Panc1 (cell line): ENCODE results near the gene SMAD3. TPM values are rescaled to one million over a fixed set of nuclear protein-coding genes. Genes with fewer than 3 reads are reported as not detected.

Experiments
- ATAC-seq: fragments of 200-7000 bp; cut with Tn5 transposase; 2 replicates; pipeline ENCODE4 v1.9.1; 2020; ENCODE audit warnings: mild to moderate bottlenecking, moderate library complexity
- BruUV-seq: library from RNA; stranded (reverse); fragments of 400-500 nt; replicated peaks from 2 replicates; lab custom pipeline; 2021; lab: Mats Ljungman, UMichigan
- CTCF ChIA-PET: fragments of 300-600 bp; sonication (Branson Sonifier 250); formaldehyde crosslinking; loops from one replicate; lab custom pipeline; 2022; ENCODE audit warnings: antibody characterized with exemption; lab: Charles Lee
- POLR2A ChIA-PET: fragments of 300-600 bp; sonication (Branson Sonifier 250); formaldehyde crosslinking; loops from one replicate; lab custom pipeline; 2022; ENCODE audit warnings: antibody characterized with exemption; lab: Charles Lee
- DNase-seq: peaks from one replicate; pipeline ENCODE4 v3.0.0-alpha.2; 2010; ENCODE audit warnings: low read depth, low spot score
- H3K27ac ChIP-seq: 2 replicates; pipeline ENCODE4 v1.5.1; 2011; ENCODE audit warnings: mild to moderate bottlenecking, low read length, inconsistent platforms
- H3K27me3 ChIP-seq: fragments of 200-500 bp; sonication (Bioruptor generic); 2 replicates; pipeline ENCODE4 v1.6.0; 2014; ENCODE audit warnings: low read length, inconsistent platforms; ENCODE audit not compliant: control insufficient read depth, insufficient read depth
- H3K36me3 ChIP-seq: fragments of 200-500 bp; sonication (Bioruptor generic); 2 replicates; pipeline ENCODE4 v1.5.1; 2014; ENCODE audit warnings: inconsistent platforms, mild to moderate bottlenecking, low read length, moderate library complexity; ENCODE audit not compliant: control insufficient read depth, insufficient read depth
- H3K4me1 ChIP-seq: 2 replicates; pipeline ENCODE4 v1.5.1; 2011; ENCODE audit warnings: inconsistent platforms, mild to moderate bottlenecking, low read length, moderate library complexity; ENCODE audit not compliant: control insufficient read depth, insufficient read depth
- H3K4me3 ChIP-seq, 2 experiments: 2 replicates each; pipeline ENCODE4 v1.5.1; 2011 to 2012; ENCODE audit warnings: low read depth in 2 of 2, low read length in 2 of 2, mild to moderate bottlenecking in 2 of 2, inconsistent platforms in 1 of 2, moderate library complexity in 1 of 2
- H3K9me3 ChIP-seq: fragments of 200-500 bp; sonication (Bioruptor generic); 2 replicates; pipeline ENCODE4 v1.5.1; 2014; ENCODE audit warnings: low read depth, mild to moderate bottlenecking, inconsistent platforms, low read length, moderate library complexity; ENCODE audit not compliant: control insufficient read depth, insufficient read depth
- POLR2AphosphoS5 ChIP-seq: IDR thresholded peaks from 2 replicates; pipeline ENCODE4 v1.6.1; 2012; ENCODE audit warnings: mild to moderate bottlenecking, low read depth, low read length, moderate library complexity
- SIN3A ChIP-seq: IDR thresholded peaks from 2 replicates; pipeline ENCODE4 v1.6.1; 2012; ENCODE audit warnings: low read depth, mild to moderate bottlenecking, low read length, moderate library complexity, borderline replicate concordance; ENCODE audit not compliant: insufficient read depth
- TCF7L2 ChIP-seq: IDR thresholded peaks from 2 replicates; pipeline ENCODE4 v1.6.1; 2011; ENCODE audit warnings: mild to moderate bottlenecking, low read depth, low read length, inconsistent platforms
- in situ Hi-C: cut with HindIII; loops from 2 replicates; pipeline ENCODE4 v1.10.0; 2016; ENCODE audit warnings: low sequenced_read_pairs, low pct_unique_long_range_greater_than_20kb
- intact Hi-C: fragments of 100-400 bp; cut with micrococcal nuclease; formaldehyde crosslinking; loops from one replicate; pipeline ENCODE4 v1.10.0; 2022; ENCODE audit not compliant: unreplicated experiment
- total RNA-seq: library from RNA; stranded (reverse); gene quantifications from one replicate; pipeline ENCODE4 v1.2.1, GENCODE V29; 2021; ENCODE audit not compliant: unreplicated experiment
- TF ChIP-seq, protein P1 (sequence below), 2 experiments: IDR thresholded peaks; 2 replicates each; pipeline ENCODE4 v1.6.1; 2011 to 2012; ENCODE audit warnings: low read depth in 2 of 2, control low read depth in 1 of 2, low read length in 1 of 2, mild to moderate bottlenecking in 1 of 2, moderate library complexity in 1 of 2; ENCODE audit not compliant: insufficient read depth in 1 of 2
- TF ChIP-seq, protein P2 (sequence below): fragments of 450-650 bp; IDR thresholded peaks from 2 replicates; pipeline ENCODE4 v1.5.1; 2017; ENCODE audit warnings: mild to moderate bottlenecking

The SMAD3 gene
- total RNA-seq, 1 experiment from 2014 or later, result 394 TPM

DNA sequence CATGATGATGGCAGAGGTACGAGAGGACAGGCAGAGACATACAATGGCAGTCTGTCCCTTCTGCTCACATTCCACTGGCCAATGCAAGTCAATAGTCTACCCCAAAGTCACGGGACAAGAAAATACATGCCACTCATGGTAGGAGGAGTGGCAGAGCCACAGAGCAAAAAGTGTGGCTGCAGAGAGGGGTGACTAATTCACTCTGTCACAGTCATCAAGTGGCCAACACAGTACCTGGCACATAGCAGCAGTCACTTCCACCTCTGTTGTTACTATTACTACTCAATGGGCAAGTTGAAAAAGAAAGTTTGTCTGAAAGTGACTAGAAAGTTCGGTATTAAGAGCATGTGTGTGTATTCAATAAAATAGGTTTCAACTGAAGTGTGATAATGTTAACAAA, 91.4 kb downstream of the SMAD3 start:
- Histone ChIP-seq H3K27me3 (no peaks in the 10 kb centered on the region), H3K4me1 (peaks cover 94% of the 10 kb centered on the region), H3K4me3 (no peak overlapping the region), H3K27ac (peak overlapping the region; percentile 94), H3K36me3 (peaks cover 25% of the 10 kb centered on the region; the same call in 1 of the 2 replicates), H3K9me3 (no peaks in the 10 kb centered on the region)
- ChIA-PET POLR2A (no interaction called here), CTCF (no interaction called here)
- intact Hi-C loops, result no loop called here
- TF ChIP-seq SIN3A (no peak), POLR2AphosphoS5 (no peak), TCF7L2 (no peak)
- TF ChIP-seq, protein P1, sequence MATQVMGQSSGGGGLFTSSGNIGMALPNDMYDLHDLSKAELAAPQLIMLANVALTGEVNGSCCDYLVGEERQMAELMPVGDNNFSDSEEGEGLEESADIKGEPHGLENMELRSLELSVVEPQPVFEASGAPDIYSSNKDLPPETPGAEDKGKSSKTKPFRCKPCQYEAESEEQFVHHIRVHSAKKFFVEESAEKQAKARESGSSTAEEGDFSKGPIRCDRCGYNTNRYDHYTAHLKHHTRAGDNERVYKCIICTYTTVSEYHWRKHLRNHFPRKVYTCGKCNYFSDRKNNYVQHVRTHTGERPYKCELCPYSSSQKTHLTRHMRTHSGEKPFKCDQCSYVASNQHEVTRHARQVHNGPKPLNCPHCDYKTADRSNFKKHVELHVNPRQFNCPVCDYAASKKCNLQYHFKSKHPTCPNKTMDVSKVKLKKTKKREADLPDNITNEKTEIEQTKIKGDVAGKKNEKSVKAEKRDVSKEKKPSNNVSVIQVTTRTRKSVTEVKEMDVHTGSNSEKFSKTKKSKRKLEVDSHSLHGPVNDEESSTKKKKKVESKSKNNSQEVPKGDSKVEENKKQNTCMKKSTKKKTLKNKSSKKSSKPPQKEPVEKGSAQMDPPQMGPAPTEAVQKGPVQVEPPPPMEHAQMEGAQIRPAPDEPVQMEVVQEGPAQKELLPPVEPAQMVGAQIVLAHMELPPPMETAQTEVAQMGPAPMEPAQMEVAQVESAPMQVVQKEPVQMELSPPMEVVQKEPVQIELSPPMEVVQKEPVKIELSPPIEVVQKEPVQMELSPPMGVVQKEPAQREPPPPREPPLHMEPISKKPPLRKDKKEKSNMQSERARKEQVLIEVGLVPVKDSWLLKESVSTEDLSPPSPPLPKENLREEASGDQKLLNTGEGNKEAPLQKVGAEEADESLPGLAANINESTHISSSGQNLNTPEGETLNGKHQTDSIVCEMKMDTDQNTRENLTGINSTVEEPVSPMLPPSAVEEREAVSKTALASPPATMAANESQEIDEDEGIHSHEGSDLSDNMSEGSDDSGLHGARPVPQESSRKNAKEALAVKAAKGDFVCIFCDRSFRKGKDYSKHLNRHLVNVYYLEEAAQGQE (IDR thresholded peaks at IDR 0.05; ENCODE audit: insufficient read depth in 1 of 2, low read depth in 2 of 2, low read length in 1 of 2), result no peak
- TF ChIP-seq, protein P2, sequence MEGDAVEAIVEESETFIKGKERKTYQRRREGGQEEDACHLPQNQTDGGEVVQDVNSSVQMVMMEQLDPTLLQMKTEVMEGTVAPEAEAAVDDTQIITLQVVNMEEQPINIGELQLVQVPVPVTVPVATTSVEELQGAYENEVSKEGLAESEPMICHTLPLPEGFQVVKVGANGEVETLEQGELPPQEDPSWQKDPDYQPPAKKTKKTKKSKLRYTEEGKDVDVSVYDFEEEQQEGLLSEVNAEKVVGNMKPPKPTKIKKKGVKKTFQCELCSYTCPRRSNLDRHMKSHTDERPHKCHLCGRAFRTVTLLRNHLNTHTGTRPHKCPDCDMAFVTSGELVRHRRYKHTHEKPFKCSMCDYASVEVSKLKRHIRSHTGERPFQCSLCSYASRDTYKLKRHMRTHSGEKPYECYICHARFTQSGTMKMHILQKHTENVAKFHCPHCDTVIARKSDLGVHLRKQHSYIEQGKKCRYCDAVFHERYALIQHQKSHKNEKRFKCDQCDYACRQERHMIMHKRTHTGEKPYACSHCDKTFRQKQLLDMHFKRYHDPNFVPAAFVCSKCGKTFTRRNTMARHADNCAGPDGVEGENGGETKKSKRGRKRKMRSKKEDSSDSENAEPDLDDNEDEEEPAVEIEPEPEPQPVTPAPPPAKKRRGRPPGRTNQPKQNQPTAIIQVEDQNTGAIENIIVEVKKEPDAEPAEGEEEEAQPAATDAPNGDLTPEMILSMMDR, result no peak
- no peak for DNase-seq
- BruUV-seq, result no TSS peak
- ATAC-seq, result no peak
- in situ Hi-C loops, result no loop called here

GRCh38 chr15:67157521-67158252, 92.3 kb downstream of the SMAD3 start:
- no peaks in the 10 kb centered on the region for H3K27me3 ChIP-seq
- DNase-seq (no peak), ATAC-seq (peak; percentile 3; the same call in 1 of the 2 replicates)
- peaks cover 94% of the 10 kb centered on the region for H3K4me1 ChIP-seq
- H3K27ac ChIP-seq, result peak overlapping the region; percentile 94
- TF ChIP-seq, protein P2, result no peak
- TF ChIP-seq SIN3A, result no peak
- no peak for TF ChIP-seq TCF7L2
- no peak for TF ChIP-seq POLR2AphosphoS5
- TF ChIP-seq, protein P1 (IDR thresholded peaks at IDR 0.05; ENCODE audit: insufficient read depth in 1 of 2, low read depth in 2 of 2, low read length in 1 of 2), result no peak
- peaks cover 22% of the 10 kb centered on the region; the same call in 1 of the 2 replicates for H3K36me3 ChIP-seq
- POLR2A ChIA-PET, result interaction anchor here (0.6 kb wide), 1 partner anchor 37 kb away, joined by 3 read pairs; no protein-coding TSS in a partner anchor
- no peak overlapping the region for H3K4me3 ChIP-seq
- intact Hi-C loops (no loop called here), in situ Hi-C loops (no loop called here)
- no TSS peak for BruUV-seq
- CTCF ChIA-PET, result no interaction called here
- H3K9me3 ChIP-seq, result no peaks in the 10 kb centered on the region
